ENCODE measurements around the gene LMX1A. TPM values are rescaled to one million over a fixed set of nuclear protein-coding genes. Genes with fewer than 3 reads are reported as not detected.

LMX1A gene
- total and polyA plus RNA-seq, 2 of the 13 experiments (the other 11 are each of a cell fraction or from before 2014, with no cell fraction given), result 0.07 TPM; not detected in 1

DNA sequence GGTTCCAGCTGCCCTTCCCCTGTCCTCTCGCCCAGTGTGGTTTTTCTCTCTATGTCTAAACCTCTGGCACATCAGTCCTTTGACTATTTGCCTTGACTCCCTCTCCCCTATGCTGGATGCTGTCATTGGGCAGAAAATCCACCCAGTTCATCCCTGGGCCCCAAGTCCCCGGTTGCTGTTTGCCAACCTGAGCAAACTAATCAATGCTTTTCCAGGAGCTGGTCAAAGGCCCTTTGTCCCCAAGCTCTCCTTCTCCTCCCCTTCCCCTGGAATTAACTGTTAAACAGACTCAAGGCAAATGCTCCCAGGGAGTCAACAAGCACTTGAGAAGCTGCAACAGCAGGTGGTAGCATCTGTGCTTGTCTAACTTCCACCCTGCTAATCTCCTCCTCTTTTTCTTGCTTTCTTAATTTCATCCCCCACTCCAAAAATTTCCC is 102.7 kb downstream of the LMX1A start (continued):
- TF ChIP-seq NFYC (CRISPR knock-in tag; IDR thresholded peaks at IDR 0.05) (peak; percentile 39; the same call in 1 of the 2 replicates), CBX2 (IDR thresholded peaks at IDR 0.05; ENCODE audit: low read depth, low read length) (no peak), CBX2 (CRISPR knock-in tag; IDR thresholded peaks at IDR 0.05; ENCODE audit: low read depth) (no peak), MXD3 (CRISPR knock-in tag; IDR thresholded peaks at IDR 0.05) (no peak), ZFP41 (CRISPR knock-in tag; IDR thresholded peaks at IDR 0.05; ENCODE audit: borderline replicate concordance) (no peak), ZFAT (CRISPR knock-in tag; conservative IDR thresholded peaks at IDR 0.05) (no peak), ZEB1 (IDR thresholded peaks at IDR 0.05; ENCODE audit: insufficient replicate concordance, low read depth) (peak; percentile 39), ZNF549 (CRISPR knock-in tag; IDR thresholded peaks at IDR 0.05) (no peak), EED (CRISPR knock-in tag; IDR thresholded peaks at IDR 0.05) (no peak), ZNF33A (CRISPR knock-in tag; IDR thresholded peaks at IDR 0.05; ENCODE audit: borderline replicate concordance) (no peak), ZNF850 (CRISPR knock-in tag; conservative IDR thresholded peaks at IDR 0.05) (no peak), NFIC (IDR thresholded peaks at IDR 0.05; ENCODE audit: low read length) (peak; percentile 62), MED1 (CRISPR knock-in tag; IDR thresholded peaks at IDR 0.05) (0 out of 2 replicates have a peak, but pooled peaks have one; percentile 24), TARDBP (CRISPR knock-in tag; IDR thresholded peaks at IDR 0.05) (no peak), ZNF547 (CRISPR knock-in tag; IDR thresholded peaks at IDR 0.05) (no peak), ZNF556 (CRISPR knock-in tag; IDR thresholded peaks at IDR 0.05; ENCODE audit: borderline replicate concordance) (peak; percentile 64; the same call in 1 of the 2 replicates), ZNF329 (CRISPR knock-in tag; IDR thresholded peaks at IDR 0.05; ENCODE audit: low read depth) (no peak), KMT2A (CRISPR knock-in tag; IDR thresholded peaks at IDR 0.05) (no peak), NPAS2 (CRISPR knock-in tag; IDR thresholded peaks at IDR 0.05; ENCODE audit: borderline replicate concordance) (no peak), ZBTB43 (CRISPR knock-in tag; conservative IDR thresholded peaks at IDR 0.05) (no peak), ZNF746 (CRISPR knock-in tag; IDR thresholded peaks at IDR 0.05) (peak; percentile 29; the same call in 1 of the 2 replicates), HNF4A (CRISPR knock-in tag; IDR thresholded peaks at IDR 0.05) (peak; percentile 86), CAMTA2 (CRISPR knock-in tag; IDR thresholded peaks at IDR 0.05; ENCODE audit: borderline replicate concordance) (no peak), CCAR2 (optimal IDR thresholded peaks at IDR 0.05; ENCODE audit: low read depth, low read length) (no peak)
- TF ChIP-seq, protein P1, sequence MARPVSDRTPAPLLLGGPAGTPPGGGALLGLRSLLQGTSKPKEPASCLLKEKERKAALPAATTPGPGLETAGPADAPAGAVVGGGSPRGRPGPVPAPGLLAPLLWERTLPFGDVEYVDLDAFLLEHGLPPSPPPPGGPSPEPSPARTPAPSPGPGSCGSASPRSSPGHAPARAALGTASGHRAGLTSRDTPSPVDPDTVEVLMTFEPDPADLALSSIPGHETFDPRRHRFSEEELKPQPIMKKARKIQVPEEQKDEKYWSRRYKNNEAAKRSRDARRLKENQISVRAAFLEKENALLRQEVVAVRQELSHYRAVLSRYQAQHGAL (CRISPR knock-in tag; IDR thresholded peaks at IDR 0.05; ENCODE audit: not compliant biosample characterization), result no peak
- TF ChIP-seq, protein P2, sequence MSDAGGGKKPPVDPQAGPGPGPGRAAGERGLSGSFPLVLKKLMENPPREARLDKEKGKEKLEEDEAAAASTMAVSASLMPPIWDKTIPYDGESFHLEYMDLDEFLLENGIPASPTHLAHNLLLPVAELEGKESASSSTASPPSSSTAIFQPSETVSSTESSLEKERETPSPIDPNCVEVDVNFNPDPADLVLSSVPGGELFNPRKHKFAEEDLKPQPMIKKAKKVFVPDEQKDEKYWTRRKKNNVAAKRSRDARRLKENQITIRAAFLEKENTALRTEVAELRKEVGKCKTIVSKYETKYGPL (CRISPR knock-in tag; IDR thresholded peaks at IDR 0.05), result no peak
- TF ChIP-seq, protein P3, sequence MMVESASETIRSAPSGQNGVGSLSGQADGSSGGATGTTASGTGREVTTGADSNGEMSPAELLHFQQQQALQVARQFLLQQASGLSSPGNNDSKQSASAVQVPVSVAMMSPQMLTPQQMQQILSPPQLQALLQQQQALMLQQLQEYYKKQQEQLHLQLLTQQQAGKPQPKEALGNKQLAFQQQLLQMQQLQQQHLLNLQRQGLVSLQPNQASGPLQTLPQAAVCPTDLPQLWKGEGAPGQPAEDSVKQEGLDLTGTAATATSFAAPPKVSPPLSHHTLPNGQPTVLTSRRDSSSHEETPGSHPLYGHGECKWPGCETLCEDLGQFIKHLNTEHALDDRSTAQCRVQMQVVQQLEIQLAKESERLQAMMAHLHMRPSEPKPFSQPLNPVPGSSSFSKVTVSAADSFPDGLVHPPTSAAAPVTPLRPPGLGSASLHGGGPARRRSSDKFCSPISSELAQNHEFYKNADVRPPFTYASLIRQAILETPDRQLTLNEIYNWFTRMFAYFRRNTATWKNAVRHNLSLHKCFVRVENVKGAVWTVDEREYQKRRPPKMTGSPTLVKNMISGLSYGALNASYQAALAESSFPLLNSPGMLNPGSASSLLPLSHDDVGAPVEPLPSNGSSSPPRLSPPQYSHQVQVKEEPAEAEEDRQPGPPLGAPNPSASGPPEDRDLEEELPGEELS (CRISPR knock-in tag; IDR thresholded peaks at IDR 0.05), result peak; percentile 82
